MM.1S (cell line): ENCODE measurements around the gene TRDMT1.

ENCODE experiments used
- DNase-seq: peaks from one replicate; pipeline ENCODE4 v3.0.0-alpha.2; 2015
- H2AFZ ChIP-seq: fragments of 300-600 bp; sonication (generic); 2 replicates; pipeline ENCODE4 v1.6.0; 2016; ENCODE audit warnings: antibody characterized with exemption, low read length
- H3F3A ChIP-seq: fragments of 300-600 bp; sonication (generic); 2 replicates; pipeline ENCODE4 v1.6.1; 2016; ENCODE audit warnings: mild to moderate bottlenecking, antibody characterized with exemption, low read length, moderate library complexity, mixed read lengths; ENCODE audit not compliant: insufficient read depth
- H3K27ac ChIP-seq: fragments of 300-600 bp; sonication (generic); 2 replicates; pipeline ENCODE4 v1.5.1; 2016; ENCODE audit warnings: mild to moderate bottlenecking, low read length
- H3K27me3 ChIP-seq: fragments of 300-600 bp; sonication (generic); replicated peaks from 2 replicates; pipeline ENCODE4 v1.6.0; 2016; ENCODE audit warnings: low read length; ENCODE audit not compliant: insufficient read depth
- H3K36me3 ChIP-seq: fragments of 300-600 bp; sonication (generic); replicated peaks from 2 replicates; pipeline ENCODE4 v1.6.1; 2016; ENCODE audit warnings: mild to moderate bottlenecking, low read length, mixed read lengths; ENCODE audit not compliant: insufficient read depth
- H3K4me1 ChIP-seq: fragments of 300-600 bp; sonication (generic); 2 replicates; pipeline ENCODE4 v1.6.1; 2016; ENCODE audit warnings: low read length, mixed read lengths
- H3K4me2 ChIP-seq: fragments of 300-600 bp; sonication (generic); 2 replicates; pipeline ENCODE4 v1.6.0; 2016; ENCODE audit warnings: low read depth, low read length
- H3K4me3 ChIP-seq: fragments of 300-600 bp; sonication (generic); 2 replicates; pipeline ENCODE4 v1.5.1; 2016; ENCODE audit warnings: low read length, mixed read lengths
- H3K79me2 ChIP-seq: fragments of 300-600 bp; sonication (generic); 2 replicates; pipeline ENCODE4 v1.6.1; 2016; ENCODE audit warnings: mixed run types, low read length, mixed read lengths
- H3K9ac ChIP-seq: fragments of 300-600 bp; sonication (generic); 2 replicates; pipeline ENCODE4 v1.6.1; 2016; ENCODE audit warnings: low read length, mixed read lengths
- H3K9me2 ChIP-seq: fragments of 300-600 bp; sonication (generic); replicated peaks from 2 replicates; pipeline ENCODE4 v1.6.1; 2016; ENCODE audit warnings: mild to moderate bottlenecking, low read length, mixed read lengths; ENCODE audit not compliant: insufficient read depth
- H3K9me3 ChIP-seq: fragments of 300-600 bp; sonication (generic); replicated peaks from 2 replicates; pipeline ENCODE4 v1.6.1; 2016; ENCODE audit warnings: mild to moderate bottlenecking, low read length, mixed read lengths; ENCODE audit not compliant: insufficient read depth
- H4K20me1 ChIP-seq: fragments of 300-600 bp; sonication (generic); 2 replicates; pipeline ENCODE4 v1.6.1; 2016; ENCODE audit warnings: mild to moderate bottlenecking, low read length, moderate library complexity, mixed read lengths; ENCODE audit not compliant: insufficient read depth
- CTCF ChIP-seq: fragments of 300-600 bp; sonication (generic); IDR thresholded peaks from 2 replicates; pipeline ENCODE4 v1.5.1; 2016; ENCODE audit warnings: antibody characterized with exemption, low read length, mixed read lengths
- EZH2 ChIP-seq: fragments of 300-600 bp; sonication (generic); optimal IDR thresholded peaks from 2 replicates; pipeline ENCODE3; 2017; ENCODE audit warnings: low read depth, mild to moderate bottlenecking, antibody characterized with exemption, low read length, mixed read lengths
- EZH2phosphoT487 ChIP-seq: fragments of 300-600 bp; sonication (generic); IDR thresholded peaks from 2 replicates; pipeline ENCODE4 v1.6.1; 2018; ENCODE audit warnings: antibody characterized with exemption, low read length

Gene TRDMT1

GRCh38 chr10:17229016-17229716 is 27.7 kb upstream of the TRDMT1 start:
- Histone ChIP-seq H3K27ac (peak overlapping the region; percentile 97), H3K9me2 (no peaks in the 10 kb centered on the region), H4K20me1 (no peaks in the 10 kb centered on the region), H3F3A (peaks cover 51% of the 10 kb centered on the region), H3K9me3 (no peaks in the 10 kb centered on the region), H3K4me2 (peak overlapping the region; percentile 98), H3K9ac (peak overlapping the region; percentile 90), H3K36me3 (no peaks in the 10 kb centered on the region), H3K79me2 (peaks cover 22% of the 10 kb centered on the region; the same call in 1 of the 2 replicates), H3K27me3 (no peaks in the 10 kb centered on the region), H2AFZ (peak overlapping the region; percentile 69), H3K4me1 (peaks cover 24% of the 10 kb centered on the region), H3K4me3 (peak overlapping the region; percentile 79)
- TF ChIP-seq EZH2phosphoT487 (no peak), EZH2 (no peak), CTCF (no peak)
- peak; percentile 25 for DNase-seq

GRCh38 chr10:17228091-17229015 is 26.9 kb upstream of the TRDMT1 start, which contains the start of gene VIM:
Gene VIM (plus strand): TSS chr10:17228241. CDS start chr10:17229423, 1,182 bp downstream.
- Histone ChIP-seq H3K4me2 (peak within 1 kb of the TSS; percentile 98), H3K36me3 (no peaks in the 10 kb centered on the region), H3K27ac (peak within 1 kb of the TSS; percentile 97), H2AFZ (peak within 1 kb of the TSS; percentile 69), H3K9me3 (no peaks in the 10 kb centered on the region), H4K20me1 (no peaks in the 10 kb centered on the region), H3K9ac (peak within 1 kb of the TSS; percentile 90), H3K79me2 (peaks cover 22% of the 10 kb centered on the region; the same call in 1 of the 2 replicates), H3K9me2 (no peaks in the 10 kb centered on the region), H3K4me1 (peaks cover 24% of the 10 kb centered on the region), H3K4me3 (peak within 1 kb of the TSS; percentile 79), H3K27me3 (no peaks in the 10 kb centered on the region), H3F3A (peaks cover 51% of the 10 kb centered on the region)
- no peak for TF ChIP-seq CTCF
- no peak for TF ChIP-seq EZH2phosphoT487
- no peak for TF ChIP-seq EZH2
- peak; percentile 80 for DNase-seq

- Histone ChIP-seq H3K9ac (peak overlapping the region; percentile 90), H3K79me2 (peaks cover 22% of the 10 kb centered on the region; the same call in 1 of the 2 replicates), H2AFZ (peak overlapping the region; percentile 47)
Observed at GRCh38 chr10:17227367-17228090, 26.1 kb upstream of the TRDMT1 start.

More at GRCh38 chr10:17227367-17228090, 26.1 kb upstream of the TRDMT1 start:
- peak overlapping the region; percentile 82 for H3K4me2 ChIP-seq
- TF ChIP-seq EZH2phosphoT487: no peak
- TF ChIP-seq EZH2: no peak
- TF ChIP-seq CTCF: peak; percentile 64
- no peaks in the 10 kb centered on the region for H3K9me2 ChIP-seq
- peak overlapping the region; percentile 83; the same call in 1 of the 2 replicates for H3K27ac ChIP-seq
- no peaks in the 10 kb centered on the region for H3K9me3 ChIP-seq
- H4K20me1 ChIP-seq: no peaks in the 10 kb centered on the region
- no peaks in the 10 kb centered on the region for H3K27me3 ChIP-seq
- peaks cover 48% of the 10 kb centered on the region for H3F3A ChIP-seq
- peak overlapping the region; percentile 79 for H3K4me3 ChIP-seq
- H3K36me3 ChIP-seq: no peaks in the 10 kb centered on the region
- H3K4me1 ChIP-seq: peaks cover 22% of the 10 kb centered on the region
- peak; percentile 41 for DNase-seq
